Activated T-cell treated with anti-CD3 and anti-CD28 coated beads for 24 hours (primary cell): Measurements from ENCODE around the gene OR2T34.
"Not testable (repeated sequence)": the region's sequence is repeated elsewhere in the genome, so short reads cannot be mapped to it uniquely, and the experiment has no call there.

Source experiments
- DNase-seq: peaks from one replicate; pipeline ENCODE4 v3.0.0-alpha.2; 2020; ENCODE audit warnings: low read depth

OR2T34 gene, protein sequence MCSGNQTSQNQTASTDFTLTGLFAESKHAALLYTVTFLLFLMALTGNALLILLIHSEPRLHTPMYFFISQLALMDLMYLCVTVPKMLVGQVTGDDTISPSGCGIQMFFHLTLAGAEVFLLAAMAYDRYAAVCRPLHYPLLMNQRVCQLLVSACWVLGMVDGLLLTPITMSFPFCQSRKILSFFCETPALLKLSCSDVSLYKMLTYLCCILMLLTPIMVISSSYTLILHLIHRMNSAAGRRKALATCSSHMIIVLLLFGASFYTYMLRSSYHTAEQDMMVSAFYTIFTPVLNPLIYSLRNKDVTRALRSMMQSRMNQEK

DNA sequence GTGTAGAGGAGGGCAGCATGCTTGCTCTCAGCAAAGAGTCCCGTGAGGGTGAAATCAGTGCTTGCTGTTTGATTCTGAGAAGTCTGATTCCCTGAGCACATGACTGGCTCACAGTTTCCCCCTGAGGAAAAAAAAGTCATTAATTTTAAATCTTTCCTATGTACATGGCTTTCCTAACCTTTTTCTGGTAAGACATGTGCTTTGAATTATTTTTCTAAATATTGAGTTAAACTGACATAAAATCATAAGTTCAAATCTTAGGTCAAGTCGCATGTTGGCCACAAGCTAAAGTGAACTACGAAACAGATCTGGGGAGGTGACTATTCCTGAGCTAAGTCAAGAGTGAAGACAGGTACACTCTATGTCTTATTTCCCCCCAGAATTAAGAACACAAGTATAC is at the start of gene OR2T34:
Gene OR2T34, minus strand, starts transcription at position 101 of the 400 bp plus-strand sequence. Its CDS starts 0 bp downstream, at position 101.
- DNase-seq, result not testable (repeated sequence)

DNA sequence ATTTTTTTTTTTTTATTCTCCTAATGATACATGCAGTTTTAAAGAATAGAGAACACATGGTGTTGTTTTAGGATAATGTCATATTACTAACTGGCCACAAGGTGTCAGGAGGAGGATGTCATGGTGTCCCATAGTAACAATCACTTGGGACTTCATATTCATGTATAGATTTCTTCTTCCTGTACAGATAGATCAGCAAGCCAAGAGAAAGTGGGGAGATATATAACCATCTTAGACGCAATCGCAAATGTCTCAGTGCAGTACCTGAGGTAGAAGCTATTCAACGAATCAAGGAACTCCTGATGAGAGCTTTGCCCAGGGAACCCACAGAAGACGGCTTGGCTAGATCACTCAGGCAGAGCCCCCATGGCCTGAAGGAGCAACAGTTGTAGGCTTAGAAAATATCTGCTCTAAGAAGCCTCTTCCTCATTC is 48.0 kb upstream of the OR2T34 start:
- no peak for DNase-seq

DNA sequence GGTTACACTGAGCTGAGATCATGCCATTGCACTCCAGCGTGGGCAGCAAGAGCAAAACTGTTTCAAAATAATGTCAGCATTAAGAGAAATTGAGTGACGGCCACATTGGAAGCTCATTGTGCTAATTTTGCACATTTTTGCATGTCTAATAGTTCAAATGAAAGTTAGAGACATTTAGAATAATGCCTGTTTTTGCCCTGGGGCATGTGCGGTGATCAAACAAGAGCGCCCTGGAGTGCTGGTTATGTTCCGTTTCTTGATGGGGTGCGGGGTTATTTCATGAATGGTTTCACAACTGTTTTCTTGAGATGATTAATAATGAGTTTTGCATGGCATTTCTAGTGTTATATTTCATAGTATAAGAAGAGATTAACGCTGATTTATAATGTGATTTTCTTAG is 47.2 kb upstream of the OR2T34 start:
- DNase-seq, result no peak

DNA sequence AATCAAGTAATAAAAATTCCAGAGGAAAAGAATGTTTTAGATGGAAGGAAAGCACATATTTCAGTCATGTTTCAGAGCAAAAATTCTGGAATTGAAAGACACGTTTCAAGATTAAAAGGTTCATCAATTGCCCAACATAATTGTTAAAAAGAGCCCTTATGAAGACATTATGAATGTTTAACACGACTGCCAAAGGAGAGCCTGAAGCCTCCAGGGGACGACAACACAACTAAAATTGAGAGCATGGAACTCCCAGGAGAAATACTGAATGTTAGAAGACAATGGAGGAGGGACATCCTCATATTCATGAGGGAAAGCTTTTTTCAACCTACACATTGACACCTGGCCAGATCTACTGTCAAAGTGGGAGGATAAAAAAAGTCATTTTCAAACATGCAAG is 44.3 kb upstream of the OR2T34 start:
- DNase-seq, result peak; percentile 39

DNA sequence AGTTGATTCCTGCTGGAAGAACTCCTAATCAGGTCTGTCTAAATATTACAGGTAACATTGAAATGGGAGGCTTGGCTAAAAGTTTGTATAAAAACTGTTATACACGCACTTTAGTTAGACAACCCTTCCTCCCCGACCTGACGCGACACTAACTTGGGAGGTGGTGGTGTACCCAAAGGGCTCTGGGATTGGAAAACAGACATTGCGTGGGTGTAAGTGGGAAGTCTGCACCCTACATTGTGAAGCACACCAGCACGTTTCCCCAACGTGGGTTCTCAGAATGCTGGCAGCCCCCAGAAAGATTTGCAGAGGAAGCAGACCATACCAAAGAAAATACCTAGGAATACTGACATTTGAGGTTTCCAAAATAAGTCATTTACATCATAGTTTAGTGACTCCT is 43.6 kb upstream of the OR2T34 start:
- no peak for DNase-seq

DNA sequence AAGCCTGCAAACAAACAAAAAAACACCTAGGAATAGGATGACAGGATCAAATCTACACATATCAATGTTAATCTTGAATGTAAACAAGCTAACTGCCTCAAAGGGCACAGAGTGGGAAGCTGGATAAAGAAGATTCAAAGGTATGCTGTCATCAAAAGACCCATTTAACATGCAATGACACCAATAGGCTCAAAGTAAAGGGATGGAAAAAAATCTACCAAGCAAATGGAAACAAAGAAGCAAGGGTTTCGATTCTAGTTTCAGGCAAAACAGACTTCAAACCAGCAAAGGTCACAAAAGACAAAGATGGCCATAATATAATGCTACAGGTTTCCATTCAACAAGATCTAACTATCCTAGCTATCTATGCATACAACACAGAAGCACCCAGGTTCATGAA is 39.2 kb upstream of the OR2T34 start:
- DNase-seq, result no peak

DNA sequence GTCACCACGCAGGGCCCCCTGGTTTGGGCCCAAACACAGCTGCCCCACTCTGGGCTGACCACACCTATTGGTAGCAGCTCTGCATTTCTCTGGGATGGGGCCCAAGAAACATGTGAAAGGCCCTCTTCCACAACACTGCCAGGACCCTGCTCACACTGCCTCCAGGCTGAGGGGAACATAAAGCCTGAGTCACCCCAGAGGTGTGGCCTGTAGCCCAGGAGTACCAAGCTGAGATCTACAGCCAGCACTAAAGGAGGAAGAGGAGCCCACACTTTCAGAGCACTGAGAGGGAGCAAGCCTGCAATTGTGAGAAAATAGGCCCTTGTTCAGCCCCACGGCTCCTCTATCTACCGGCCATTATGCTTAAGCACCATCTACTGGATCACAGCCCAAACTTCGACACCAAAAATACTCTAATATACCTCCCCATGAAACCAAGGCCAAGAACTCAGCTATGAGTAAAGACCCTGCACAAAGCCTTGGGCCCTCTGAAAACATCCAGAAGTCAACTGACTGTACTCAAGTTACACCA is 37.4 kb upstream of the OR2T34 start:
- no peak for DNase-seq

DNA sequence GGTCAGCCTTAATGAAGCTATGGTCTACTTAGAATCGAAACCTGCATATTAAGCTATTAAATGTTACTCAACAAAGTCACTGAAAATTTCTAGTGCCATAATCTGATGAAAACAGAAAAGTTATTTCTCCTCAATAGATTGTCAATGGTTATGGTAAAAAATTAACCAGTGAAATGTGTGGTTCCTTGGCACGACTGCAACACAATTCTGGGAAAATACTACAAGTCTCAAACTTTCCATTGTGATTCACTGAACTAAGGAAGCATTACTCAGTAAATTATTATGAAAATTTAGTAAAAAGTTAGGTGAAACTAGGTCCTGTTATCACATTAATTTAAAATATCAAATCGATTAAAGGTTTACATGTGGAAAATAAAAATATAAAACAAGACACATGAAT is 35.7 kb upstream of the OR2T34 start:
- DNase-seq, result no peak

DNA sequence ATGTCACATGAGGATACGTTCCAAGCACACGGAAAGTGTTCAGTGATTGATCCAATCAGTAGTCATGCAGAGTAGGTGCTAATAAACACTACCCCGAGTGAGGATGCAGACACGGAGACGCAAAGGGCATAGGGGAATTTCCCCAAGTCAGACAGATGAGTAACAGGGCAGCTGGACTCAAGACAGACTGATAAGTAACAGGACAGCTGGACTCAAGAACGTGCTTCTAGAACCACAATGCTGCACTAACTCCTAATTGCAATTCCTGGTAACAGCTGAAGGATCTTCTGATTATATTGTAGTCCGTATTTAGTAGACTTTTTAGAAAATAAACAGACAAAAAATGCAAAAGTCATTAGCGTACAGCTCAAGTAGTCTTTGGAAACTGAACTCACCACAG is 24.8 kb upstream of the OR2T34 start:
- no peak for DNase-seq

DNA sequence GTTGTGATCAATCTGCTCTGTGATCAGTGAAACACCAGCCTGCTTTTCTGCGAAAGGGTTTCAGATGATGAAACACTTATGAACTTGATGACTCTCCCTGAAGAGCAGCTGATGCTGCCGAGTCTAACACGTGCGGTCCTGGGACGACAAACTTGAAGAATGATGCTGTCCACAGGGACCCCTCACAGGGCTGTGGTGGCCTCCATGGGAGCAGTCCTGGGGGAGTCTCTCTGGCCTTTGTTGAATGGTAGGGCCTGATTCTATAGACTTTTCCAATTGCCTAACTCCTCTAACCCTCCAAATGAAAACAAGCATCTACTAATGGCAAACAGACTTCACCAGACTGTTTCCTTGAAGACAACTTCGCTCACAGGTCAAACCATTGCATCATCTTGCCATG is 23.0 kb upstream of the OR2T34 start, which contains the start of gene OR2T10:
Gene OR2T10, minus strand, starts transcription at position 112 of the 400 bp plus-strand sequence. CDS start 3,932 bp downstream, outside the sequence.
- no peak for DNase-seq

DNA sequence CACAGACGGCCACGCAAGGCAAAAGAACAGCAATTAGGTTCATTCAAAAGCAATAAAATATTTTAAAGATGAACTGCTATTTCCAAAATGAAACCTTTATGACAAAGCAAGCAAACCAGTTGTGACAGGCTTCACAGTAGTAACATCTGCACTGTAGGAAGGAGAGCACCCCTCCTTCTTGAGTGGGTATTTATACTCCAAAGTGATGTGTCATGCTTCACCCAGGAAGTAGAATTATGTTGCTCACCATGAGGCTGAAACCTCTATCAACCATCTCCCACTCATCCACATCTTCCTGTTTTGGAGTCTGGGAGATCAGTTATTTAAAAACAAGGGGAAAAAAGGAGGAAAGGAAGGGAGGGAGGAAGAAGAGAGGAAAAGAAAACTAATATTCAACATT is 22.1 kb upstream of the OR2T34 start:
- no peak for DNase-seq

DNA sequence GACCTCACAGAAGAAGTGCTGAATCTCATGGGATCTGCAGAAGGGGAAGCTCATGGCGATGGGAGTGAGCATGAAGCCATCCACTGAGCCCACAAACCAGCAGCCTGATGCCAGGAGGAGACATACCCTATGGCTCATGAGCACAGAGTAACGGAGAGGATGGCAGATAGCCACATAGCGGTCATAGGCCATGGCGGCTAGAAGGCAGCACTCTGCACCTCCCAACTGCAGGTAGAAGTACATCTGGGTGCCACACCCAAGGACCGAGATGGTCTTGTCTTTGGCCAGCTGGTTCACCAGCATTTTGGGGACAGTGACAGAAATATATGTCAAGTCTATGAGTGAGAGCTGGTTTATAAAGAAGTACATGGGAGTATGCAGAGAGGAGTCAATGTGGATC is 18.7 kb upstream of the OR2T34 start:
- no peak for DNase-seq

DNA sequence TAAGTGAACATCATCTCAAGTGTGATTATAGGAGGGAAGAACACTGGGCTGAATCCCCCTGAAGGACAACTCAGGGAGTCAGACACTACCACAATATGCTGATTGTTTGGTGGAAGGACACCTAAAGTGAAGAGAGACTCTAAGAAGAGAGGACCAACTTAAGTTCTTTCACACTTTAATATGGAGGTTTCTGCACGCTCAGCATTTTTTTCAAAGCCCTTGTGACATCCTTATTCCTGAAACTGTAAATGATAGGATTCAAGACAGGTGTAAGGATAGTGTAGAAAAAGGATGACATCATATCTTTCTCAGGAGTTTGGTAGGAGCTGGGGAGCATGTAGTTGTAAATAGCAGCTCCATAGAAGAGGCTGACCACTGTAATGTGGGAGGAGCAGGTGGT is 18.1 kb upstream of the OR2T34 start:
- DNase-seq, result no peak

DNA sequence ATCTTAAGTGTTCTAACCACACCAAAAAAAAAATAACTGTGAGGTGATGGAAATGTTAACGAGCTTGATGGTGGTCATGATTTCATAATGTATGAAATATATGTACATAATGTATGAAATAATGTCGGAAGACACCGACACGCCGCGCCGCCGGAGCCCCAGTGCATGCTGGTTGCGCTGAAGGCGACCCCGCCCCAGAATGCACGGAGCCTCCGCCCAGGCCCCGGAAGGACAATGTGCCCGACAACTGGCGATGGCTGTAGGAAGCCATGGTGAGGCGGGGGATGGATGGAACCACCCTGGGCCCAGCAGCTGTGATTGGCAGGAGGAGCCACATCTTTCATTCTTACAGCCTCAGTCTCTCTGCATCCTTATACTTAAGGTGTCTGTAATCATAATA is 15.5 kb upstream of the OR2T34 start:
- no peak for DNase-seq

DNA sequence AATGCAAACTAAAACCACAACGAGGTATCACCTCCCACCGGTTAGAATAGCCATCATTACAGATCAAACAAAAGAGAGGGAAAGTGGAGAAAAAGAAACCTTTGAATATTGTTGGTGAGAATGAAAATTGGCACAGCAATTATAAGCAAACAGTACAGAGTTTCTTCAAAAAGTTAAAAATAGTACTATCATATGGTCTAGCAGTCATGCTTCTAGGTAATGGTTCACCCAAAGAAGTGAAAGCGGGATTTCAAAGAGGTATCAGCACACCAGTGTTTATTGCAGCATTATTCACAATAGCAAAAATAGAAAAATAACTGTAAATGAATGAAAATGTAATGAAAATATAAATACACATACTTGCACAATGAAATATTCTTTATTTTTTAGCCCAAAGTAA is 14.8 kb upstream of the OR2T34 start:
- DNase-seq, result no peak

DNA sequence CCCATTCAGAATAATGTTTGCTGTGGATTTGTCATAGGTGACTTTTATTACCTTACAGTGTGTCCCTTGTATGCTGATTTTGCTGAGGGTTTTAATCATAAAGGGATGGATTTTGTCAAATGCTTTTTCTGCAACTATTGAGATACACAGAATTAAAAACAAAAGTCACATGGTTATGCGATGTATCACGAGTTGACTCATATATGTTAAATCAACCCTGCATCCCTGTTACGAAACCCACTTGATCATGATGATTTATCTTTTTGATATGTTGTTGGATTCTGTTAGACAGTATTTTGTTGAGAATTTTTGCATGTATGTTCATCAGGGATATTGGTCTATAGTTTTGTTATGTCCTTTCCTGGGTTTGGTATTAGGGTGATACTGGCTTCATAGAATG is 10.7 kb upstream of the OR2T34 start:
- DNase-seq, result no peak

DNA sequence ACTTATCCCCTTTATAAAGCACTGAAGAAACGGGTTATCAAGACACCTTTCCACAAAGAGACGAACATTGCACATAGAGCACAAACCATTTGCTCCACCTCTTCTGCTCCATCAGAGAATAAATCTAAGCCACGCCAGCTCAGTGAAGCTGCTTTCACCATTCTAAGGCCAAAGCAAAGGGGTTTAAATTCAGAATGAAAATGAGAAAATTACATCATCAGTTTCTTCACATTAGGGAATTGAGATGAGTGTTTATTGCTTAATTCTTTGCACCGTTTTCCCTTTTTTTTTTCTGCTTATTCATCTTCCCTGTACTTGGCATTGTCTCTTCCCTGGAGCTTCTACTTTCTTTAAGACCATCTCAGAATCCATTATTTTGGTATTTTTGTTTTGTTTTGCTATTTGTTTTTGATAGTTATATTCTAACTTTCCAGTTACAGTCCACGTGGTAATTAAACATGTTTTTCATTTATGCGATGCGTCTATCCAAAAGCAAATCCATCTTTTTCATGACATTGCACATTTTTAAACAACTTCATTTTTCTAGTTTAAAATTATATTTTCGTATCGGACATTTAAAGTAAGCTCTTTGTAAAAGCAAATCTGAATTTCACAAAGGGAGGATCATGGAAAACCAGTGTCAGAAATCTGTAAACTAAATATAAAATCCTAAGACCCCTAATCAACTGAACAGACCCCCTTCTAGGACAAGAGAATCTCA is 1.9 kb upstream of the OR2T34 start:
- DNase-seq, result no peak

DNA sequence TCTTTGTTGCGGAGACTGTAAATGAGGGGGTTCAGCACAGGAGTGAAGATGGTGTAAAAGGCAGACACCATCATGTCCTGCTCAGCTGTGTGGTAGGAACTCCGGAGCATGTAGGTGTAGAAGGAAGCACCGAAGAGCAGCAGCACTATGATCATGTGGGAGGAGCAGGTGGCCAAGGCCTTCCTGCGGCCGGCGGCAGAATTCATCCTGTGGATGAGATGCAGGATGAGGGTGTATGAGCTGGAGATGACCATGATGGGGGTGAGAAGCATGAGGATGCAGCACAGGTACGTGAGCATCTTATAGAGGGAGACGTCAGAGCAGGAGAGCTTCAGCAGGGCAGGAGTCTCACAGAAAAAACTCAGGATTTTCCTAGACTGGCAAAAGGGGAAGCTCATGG is 701 bp downstream of the OR2T34 start:
- not testable (repeated sequence) for DNase-seq

DNA sequence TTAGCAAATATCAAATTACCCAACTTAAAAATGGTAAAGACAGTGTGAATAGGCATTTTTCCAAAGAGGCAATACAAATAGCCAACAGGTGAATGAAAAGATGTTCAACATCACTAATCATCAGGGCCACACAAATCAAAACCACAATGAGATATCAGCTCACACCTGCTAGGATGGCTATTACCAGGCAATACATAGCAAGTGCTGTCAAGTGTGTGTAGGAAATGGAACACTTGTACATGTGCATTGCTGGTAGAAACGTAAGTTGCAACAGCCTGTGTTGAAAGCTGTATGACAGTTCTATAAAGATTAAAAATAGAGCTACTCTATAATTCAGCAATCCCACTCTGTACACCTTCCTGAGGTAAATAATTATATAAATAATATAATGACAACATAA is 2.5 kb downstream of the OR2T34 start:
- not testable (repeated sequence) for DNase-seq

DNA sequence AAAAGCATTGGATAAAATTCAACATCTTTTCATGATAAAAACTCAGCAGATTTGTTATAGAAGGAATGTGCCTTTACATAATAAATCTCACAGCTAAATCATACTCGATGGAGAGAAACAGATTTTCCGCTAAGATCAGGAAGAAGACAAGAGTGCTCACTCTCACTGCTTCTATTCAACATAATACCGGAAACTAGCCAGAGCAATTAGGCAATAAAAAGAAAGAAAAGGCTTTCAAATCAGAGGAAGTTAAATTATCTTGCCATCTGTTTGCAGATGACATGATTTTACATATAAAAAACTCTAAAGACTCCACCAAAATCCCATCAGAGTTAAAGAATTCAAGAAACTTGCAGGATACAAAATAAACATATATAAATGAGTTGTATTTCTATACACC is 3.7 kb downstream of the OR2T34 start:
- not testable (repeated sequence) for DNase-seq

DNA sequence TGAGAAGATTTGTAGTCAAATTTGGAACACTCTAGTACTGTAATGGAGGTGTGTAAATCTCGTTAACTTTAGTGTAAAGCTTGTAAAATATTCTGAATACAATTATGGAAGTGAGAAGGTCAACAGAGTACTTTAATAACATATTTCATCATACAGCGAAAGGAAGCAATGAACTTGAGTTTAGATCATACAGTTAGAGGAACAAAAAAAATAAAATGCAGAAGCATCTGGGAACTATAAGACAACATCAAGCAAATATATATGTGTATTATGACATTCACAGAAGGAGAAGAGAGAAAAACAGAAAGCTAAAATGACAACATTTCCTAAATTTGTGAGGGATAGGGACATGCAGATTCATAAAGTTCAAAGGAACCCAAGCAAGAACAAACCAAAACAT is 5.5 kb downstream of the OR2T34 start:
- DNase-seq, result not testable (repeated sequence)

DNA sequence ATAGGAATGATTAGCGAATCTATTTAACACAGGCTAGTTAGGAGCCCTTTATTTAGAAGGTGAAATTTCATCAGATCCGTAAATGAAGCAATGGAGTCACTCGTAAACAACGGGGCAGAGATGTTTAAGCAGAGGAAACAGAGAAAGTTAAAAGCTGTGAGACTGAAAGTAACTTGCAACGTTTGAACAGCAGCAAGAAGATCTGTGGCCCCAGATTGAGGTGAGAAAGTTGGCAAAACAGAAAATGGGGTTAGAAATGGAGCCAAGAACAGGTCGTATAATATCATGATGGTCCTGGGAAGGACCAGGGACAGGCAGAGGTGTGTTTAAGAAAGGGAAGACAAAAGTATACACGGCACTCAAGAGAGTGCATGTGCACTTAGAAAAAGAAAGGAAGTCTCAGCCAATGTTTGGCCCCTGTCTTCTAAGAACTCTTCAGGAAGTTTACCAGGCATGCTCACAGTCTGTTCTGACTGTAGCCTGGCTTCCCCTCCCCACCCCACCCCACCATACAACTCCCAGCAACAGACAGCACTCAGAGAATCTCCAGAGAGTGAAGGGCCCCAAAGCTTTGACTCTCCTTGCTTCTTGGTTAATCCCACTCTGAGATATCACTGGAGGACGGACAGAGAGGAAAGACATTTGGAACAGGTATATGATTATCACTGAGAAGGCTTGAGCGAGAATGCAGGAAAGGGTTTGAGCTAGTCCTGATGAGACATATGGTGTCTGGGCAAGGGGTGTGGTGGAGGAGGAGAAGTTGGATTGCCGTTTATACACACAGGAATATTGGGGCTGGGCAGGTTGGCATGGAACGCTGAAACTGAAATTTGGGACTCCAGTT is 8.8 kb downstream of the OR2T34 start:
- not testable (repeated sequence) for DNase-seq
